Measurements from ENCODE around the gene DIS3L2.

GRCh38 chr2:232024457-232024856, 62.9 kb downstream of the DIS3L2 start:
- TF ChIP-seq CTCF (IDR thresholded peaks at IDR 0.05) (no peak), POLR2A (IDR thresholded peaks at IDR 0.05) (no peak), EP300 (IDR thresholded peaks at IDR 0.05) (no peak), POLR2AphosphoS5 (IDR thresholded peaks at IDR 0.05) (no peak)
